Ecto neural progenitor cell (in vitro differentiated cells): ENCODE data around the gene BCL2L13.

ENCODE experiments used
- DNase-seq: peaks from one replicate; pipeline ENCODE4 v3.0.0-alpha.2; 2018; ENCODE audit warnings: low spot score

BCL2L13 gene, protein sequence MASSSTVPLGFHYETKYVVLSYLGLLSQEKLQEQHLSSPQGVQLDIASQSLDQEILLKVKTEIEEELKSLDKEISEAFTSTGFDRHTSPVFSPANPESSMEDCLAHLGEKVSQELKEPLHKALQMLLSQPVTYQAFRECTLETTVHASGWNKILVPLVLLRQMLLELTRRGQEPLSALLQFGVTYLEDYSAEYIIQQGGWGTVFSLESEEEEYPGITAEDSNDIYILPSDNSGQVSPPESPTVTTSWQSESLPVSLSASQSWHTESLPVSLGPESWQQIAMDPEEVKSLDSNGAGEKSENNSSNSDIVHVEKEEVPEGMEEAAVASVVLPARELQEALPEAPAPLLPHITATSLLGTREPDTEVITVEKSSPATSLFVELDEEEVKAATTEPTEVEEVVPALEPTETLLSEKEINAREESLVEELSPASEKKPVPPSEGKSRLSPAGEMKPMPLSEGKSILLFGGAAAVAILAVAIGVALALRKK

DNA sequence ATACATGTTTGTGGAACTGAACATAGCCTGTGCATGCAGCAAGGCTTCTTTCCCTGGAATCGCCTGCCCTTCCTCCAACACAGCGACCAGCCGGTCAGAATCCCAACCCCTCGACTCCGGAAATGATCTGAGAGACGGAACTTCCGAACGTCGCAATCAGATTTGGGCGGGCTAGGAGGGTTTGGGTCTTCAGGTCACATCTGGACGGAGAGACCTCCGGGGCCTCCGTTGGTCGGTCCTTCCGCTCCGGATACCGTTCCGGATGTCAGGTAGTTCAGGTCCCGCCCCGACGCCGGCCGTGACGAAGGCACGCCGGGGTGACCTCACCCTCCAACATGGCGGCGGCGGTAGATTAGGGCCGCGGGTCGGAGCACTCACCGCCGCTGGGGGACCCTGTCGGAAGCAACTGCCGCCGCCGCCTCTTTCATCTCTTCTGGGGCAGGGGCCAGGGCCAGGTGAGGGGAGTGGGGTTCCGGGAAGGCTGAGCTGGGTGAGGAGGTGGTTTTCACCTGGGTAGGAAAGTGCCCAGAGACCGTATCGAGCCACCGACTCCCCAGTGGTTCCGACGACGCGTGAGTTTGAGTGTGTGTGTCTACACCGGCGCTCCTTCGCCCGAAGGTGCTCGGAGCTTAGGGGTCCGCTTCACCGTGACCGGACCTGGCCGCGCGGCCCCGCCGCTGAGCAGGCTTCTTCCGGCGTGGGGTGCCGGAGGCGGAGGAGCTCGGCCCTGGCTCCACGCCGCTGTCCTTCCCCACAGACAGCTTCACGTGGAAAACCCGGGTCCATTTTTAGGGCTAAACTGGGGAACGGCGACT, at the start of gene BCL2L13:
TSS of gene BCL2L13 (plus strand) at position 326 of the 815 bp plus-strand sequence. CDS start 16,955 bp downstream, outside the sequence.
- peak; percentile 93 for DNase-seq

DNA sequence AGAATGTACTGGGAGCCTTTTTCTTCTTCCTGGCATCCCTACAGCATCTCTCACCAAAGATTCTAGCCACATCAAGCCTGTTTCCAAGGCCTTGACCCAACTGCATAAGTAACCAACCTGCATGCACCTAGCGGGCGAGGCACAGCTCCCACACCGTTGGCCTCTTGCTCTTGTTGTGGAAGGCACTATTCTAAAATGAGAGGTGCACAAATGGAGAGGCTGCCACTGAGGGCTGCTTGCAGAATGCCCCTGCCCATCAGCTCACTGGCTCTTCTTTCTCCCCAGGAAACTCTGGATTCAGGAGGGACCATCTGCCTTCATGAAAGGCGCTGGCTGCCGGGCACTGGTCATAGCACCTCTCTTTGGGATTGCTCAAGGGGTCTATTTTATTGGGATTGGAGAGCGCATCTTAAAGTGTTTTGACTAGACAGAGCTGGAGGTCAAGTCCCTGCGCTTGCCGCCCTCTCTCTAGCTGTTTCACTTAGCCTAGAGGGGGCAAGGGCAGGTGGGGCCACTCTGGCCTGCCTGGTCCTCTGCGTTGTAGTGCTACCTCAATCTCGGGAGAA, 48.7 kb upstream of the BCL2L13 start:
- DNase-seq: no peak

DNA sequence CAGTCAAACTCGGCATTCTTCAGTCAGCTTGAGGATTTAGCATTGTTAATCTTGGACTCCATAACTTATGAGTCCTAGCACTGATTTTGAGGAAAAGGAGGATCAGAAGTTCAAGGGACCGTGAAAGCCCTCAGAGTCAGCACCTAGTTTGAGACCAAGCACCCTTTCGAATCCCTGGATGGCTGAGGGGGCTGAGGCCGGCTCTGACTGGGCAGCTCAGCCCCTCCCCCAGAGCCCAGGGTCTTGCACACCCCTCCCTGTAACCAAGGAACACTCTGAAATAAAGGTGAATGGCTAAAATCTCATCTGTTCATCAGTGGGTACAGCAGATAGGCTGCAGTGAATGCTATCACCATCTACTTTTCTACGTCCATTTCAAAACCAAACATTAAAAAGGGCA, 48.0 kb upstream of the BCL2L13 start:
- no peak for DNase-seq

DNA sequence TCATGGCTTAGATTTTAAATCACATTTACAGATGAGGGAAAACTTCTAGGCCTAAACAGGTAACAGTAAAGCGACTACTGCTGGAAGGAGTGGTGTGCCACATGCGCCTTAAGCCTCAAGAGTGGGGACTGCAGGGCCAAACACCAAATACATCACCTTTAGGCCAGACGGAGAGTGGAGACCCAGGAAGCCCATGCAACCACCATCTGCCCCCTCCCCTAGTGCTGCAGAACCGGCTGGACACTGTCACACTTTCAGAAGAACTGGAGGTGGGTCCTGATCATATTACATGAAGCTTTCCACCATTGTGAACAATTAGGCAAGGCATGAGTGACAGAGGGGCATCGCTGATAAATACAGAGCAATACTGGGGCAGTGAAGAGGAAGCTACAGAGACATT, 46.4 kb upstream of the BCL2L13 start:
- DNase-seq: no peak

DNA sequence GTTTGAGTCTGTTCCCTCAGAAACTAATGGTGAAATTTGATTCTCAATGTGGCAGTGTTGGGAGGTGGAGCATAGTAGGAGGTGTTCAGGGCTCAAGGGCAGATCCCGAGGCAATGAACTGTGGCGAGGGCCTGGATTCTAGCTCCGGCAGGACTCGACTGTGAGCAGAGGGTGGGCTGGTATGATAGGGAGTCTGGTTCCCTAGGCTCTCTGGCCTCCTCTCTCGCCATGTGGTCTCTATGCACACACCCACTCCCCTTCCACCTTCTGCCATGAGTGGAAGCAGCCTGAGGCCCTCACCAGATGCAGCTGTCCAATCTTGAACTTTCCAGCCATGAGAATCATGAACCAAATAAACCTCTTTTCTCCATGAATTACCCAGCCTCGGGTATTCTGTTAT, 42.3 kb upstream of the BCL2L13 start:
- no peak for DNase-seq

DNA sequence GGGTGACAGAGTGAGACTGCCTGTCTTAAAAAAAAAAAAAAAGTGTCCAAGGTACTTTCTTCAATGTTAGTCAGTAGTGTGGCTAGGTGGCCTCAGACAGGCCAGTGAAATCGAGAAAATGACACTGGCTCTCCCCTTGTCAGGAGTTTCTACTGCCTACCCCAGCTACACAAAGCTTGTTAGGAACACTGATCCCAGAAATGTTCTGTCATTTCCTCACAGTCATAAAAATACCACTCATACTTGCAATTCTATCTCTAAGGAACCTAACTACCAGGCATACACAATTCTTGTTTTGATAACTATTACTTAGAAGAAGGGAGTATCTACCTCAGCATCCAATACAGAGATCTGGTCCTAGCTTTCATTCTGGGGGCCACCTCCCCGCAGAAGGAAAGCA, 41.3 kb upstream of the BCL2L13 start:
- no peak for DNase-seq

DNA sequence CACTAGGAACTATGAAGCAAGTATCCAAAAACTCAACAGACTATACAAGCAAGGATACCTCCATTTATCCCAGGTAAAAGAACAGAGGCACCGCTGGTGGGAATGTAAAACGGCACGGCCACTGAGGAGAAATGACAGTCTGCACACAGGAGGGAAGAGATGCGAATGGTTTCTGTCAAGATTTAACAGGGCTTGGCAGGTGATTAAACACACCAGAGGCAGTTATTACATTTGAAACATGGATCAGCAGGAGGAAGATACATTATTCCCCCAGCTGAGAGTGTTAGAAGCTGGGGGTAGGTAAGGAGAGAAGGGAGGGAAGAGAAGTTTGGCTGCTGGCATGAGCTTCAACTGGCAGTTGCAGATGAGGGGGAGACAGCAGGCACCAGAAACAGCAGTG, 40.2 kb upstream of the BCL2L13 start:
- DNase-seq: no peak

DNA sequence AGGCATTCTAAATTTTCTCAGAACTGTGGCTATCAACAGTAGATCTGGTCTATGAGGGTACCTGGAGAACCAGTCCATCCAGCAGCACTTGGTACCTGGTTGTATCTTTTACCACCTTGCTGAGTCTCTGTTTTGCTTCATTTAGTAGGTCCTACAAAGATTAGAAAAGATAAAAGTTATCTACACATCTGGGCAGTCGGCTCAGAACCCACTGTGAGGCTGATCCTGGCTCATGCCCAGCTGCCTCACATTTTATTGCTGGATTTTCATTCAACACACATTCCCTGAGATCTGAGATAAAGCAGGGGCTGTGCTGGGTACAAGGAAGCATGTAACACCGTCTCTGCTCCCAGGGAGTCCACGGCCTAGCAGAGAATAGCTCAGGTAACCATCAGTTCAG, 37.5 kb upstream of the BCL2L13 start:
- DNase-seq: no peak

DNA sequence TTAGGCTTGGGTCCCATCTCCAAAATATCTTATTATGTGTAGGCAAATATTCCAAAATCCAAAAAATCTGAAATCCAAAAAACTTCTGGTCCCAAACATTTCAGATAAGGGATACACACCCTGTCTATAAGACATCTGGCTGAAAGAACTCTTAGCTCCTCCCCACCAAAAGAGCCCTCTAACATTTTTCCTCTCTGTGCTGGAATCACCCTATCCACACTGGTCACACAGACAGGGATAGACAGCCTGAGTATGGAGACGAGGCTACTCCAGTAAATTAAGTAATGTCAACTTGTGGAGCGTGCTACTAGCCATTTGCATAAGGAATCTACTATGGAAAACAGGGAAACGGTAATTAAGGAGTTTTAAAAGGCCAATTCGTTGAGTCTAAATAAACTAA, 34.9 kb upstream of the BCL2L13 start:
- DNase-seq: no peak

DNA sequence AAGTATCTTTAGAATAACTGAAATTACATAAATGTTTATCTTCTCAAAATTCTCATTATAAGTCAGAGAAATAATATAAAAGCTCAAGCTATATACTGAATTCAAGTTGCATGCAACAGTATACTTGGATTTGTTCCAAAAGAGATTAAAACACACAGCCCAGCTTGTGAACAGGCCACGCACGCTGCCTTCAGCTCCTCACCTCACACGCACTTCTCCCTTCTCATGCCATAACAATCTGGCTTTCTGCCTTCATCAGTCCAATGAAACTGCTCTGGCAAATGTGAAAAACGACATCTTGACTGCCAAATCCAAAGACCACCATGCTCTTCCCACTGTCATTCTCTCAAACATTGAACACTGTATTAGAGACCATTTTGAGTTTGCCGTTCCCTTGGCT, 32.1 kb upstream of the BCL2L13 start:
- DNase-seq: no peak

DNA sequence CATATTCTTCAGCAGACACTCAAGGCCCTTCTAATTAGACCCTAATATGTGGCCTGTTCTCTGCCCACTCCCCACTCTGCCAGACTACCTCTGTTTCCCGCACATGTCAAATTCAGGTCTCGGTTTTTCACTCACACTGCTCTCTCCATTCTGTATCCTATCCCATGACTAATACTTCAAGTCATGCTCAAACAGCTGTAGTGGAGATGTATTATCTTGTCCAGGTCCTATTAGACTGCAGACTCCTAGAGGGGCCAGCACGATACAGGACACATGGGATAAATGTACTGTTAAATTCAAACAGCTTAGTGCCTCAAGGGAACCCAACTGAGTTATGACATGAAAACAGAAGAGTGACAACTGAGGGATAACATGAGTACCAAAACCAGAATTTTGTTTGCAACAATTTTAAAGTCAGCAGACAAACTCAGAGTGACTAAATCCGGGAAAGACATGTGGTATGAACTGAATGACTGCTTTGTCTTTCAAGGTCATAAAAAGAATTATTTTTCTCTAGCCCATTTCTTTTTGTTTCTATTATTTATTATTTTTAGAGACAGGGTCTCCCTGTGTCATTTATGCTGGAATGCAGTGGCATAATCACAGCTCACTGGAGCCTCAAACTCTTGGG, 30.6 kb upstream of the BCL2L13 start:
- no peak for DNase-seq

DNA sequence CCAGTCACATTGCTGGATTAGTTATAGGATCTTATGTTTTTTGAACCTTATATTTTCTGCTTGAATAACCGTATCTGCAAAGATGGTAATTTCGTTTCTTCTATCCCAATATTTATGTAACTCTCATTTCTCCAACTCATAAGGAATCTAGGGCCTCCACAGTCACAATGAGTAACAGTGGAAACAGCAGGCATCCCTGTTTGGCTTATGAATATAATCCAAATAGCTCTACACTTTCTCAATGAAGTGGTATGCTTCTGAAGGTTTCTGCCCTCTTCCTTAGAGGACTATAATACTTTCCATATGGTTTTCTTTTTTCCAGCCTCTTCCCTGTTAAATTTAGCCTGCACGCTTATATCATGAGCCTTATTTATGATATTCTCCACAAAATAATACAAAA, 26.5 kb upstream of the BCL2L13 start:
- no peak for DNase-seq

DNA sequence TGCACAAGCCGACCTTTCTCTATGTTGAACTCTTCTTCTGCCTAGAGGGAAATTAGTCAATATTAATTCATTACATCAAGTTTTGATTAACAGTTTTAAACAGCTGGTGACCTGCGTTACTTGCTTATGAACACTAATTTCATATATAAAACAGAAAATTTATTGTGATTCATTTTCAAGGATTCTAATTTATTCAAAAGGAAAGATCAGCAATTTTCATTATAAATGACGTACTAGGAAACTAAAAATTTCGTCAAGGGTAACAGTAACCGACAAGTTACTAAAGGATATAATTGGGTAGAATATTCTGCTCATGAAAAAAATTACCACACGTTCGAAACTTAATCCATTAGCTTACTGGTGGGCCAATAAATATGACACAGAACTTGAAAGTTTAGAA, 25.3 kb upstream of the BCL2L13 start:
- no peak for DNase-seq

DNA sequence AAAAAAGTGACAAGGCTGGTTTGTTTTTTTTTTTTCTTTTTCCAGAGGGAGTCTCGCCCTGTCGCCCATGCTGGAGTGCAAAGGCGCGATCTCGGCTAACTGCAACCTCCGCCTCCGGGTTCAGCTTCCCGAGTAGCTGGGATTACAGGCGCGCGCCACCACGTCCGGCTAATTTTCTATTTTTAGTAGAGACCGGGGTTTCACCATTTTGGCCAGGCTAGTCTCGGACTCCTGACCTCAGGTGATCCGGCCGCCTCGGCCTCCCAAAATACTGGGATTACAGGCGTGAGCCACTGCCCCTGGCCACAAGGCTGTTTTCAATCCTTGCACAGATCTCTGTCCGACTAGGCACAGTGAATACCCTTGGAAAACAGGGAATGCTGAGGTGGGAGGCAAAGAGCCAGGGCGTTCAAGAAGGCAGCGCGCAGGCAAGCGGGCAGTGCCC, 10.6 kb upstream of the BCL2L13 start:
- DNase-seq: peak; percentile 43

DNA sequence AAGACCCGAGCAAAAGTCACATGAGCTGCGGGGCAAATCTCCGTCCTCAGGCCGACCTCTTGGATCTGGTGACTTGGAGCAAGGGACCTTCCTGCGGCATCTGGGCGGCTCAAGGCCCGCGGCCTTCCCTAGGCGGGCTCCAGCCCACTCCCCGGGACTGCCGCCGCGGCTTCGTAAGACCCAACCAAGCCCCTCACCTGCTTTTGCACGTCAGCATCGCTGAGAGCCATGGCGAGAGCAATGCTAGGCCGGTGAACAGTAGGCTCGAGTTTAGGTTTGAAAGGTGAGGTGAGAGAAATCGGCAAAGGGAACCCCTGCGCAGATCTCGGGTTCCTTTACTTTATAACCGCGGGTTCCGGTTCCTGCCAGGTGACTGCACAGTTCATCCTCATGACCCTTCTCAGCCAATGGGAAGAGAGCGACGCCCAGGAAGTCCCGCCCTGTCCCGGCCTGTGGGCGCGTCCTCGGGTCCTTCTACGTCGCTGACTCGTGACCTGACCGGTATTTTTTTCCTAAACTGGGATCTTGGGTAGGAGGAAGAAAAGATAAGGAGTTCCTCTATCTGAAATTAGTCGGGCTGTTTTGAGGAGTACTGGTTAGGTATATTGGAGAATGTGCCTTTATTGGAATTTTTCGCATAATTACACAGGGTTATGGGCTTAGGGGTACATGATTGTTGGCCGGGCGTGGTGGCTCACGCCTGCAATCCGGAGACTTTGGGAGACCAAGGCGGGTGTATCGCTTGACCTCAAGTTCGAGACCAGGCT, 10.0 kb upstream of the BCL2L13 start, which contains the start of gene ATP6V1E1:
TSS of gene ATP6V1E1 (minus strand) at position 344 of the 767 bp plus-strand sequence. CDS start at position 230, 114 bp downstream.
- peak; percentile 95 for DNase-seq

DNA sequence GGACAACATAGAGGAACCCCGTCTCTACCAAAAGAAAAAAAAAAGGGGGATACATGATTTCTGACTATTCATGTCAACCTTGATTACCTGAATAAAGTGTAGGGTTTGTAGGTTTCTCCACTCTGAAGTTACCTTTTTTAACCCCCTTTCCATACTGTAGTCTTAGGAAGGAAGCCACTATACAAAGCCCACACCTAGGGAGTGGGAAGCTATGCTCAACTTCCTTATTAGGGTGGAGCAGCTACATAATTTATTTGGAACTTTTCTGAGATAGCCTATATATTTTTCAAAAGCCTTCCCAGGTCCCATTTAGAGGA, 9.4 kb upstream of the BCL2L13 start:
- DNase-seq: no peak

DNA sequence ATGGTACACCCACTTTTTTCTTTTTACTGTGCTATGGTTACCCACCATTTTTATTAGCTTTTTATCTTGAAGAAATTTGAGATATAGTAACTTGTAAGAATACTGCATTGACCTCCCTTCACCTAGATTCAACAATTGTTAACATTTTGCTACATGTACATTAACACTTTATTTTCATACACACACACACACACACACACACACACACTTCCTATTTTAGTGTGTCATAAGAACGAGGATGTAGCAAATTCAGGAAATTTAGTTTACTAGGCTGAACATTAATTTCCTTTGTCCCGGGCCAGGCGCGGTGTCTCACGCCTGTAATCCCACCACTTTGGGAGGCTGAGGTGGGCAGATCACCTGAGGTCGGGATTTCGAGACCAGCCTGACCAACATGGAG, 8.9 kb upstream of the BCL2L13 start:
- DNase-seq: no peak

DNA sequence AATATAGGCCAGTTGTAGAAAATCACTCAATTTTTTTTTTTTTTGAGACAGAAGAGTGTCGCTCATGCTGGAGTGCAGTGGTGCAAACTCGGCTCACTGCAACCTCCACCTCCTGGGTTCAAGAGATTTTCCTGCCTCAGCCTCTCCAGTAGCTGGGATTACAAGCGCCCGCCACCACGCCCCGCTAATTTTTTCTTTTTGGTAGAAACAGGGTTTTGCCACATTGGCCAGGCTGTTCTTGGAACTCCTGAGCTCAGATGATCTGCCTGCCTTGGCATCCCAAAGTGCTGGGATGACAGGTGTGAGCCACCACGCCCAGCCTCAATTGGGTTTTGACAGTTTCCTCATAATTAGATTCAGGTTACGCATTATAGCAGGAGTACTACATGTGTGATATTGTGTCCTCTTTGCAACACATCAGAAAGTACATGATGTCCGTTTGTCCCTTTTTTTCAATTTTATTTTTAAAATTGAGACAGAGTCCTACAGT, 7.4 kb upstream of the BCL2L13 start:
- DNase-seq: no peak

DNA sequence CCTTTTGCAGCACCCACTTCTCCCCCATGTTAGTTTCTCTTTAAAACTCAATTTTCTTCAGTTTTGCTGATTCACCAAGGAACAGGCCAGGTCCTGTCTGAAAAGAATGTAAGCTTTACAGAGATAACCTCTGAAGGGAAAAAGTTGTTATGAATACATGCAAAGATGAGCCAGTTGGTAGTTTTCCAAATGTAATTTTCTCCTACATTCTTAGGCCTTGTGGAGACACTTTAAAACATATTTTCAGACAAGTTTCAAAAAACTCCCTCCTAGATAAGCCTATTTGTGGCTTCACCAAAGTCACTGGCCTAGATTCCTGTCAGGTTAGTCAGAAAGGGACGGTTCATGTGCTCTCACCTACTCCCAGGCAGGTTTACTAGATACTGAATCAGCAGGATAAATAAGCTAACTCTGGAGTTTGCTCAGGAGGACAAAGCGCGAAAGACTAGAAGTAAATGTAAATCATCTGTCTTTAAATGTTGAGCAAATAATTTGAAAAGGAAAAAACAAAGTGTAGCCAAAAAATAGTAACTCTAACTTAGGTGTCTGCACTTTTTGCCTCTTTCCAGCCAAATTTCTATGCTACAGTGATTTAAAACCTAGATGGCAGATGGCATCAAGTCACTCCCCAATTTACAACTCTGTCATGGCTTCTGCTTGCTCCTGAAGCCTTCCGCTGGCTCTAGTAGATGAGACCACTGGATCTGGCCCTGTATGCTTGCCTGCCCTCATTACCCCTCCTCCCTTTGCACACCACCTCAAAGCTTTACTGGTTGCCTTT, 5.2 kb upstream of the BCL2L13 start:
- DNase-seq: no peak

DNA sequence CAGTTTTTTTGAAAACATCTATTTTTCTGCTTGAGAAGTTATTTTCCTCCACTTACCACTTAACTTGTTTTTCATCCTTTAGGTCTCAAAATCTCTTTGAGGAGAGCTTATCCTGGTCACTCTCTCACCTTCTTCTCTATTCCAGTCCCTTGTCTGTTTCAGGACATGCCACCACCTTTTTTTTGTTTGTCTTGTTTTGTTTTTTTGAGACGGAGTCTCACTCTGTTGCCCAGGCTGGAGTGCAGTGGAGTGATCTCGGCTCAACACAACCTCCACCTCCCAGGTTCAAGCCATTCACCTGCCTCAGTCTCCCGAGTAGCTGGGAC, 4.6 kb upstream of the BCL2L13 start:
- DNase-seq: no peak

DNA sequence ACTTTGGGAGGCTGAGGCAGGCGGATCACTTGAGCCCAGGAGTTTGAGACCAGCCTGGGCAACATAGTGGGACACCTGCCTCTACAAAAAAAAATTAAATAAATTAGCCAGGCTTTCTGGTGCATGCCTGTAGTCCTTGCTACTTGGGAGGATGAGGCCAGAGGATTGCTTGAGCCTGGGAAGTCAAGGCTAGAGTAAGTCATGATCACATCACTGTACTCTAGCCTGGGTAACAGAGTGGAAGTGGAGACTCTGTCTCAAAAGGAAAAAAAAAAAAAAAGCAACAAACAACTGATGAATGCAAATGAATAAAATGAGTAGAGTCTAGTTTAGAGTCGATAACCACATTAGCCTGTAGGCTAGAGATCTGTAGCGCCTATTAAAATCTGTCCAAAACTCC, 3.9 kb upstream of the BCL2L13 start:
- no peak for DNase-seq
